Measurements from ENCODE around the gene EFCAB6. TPM values are rescaled to one million over a fixed set of nuclear protein-coding genes. Genes with fewer than 3 reads are reported as not detected.
A peak's percentile ranks its signal among the peaks of the same experiment; 100 is the strongest.

Gene EFCAB6
- total and polyA plus RNA-seq, 2 of the 13 experiments (the other 11 are each of a cell fraction or from before 2014, with no cell fraction given): not detected

- CTCF ChIA-PET (ENCODE audit: low intra/inter-chr PET ratio, low total read pairs): interaction anchor here (1.8 kb wide), 1 partner anchor 149 kb away, joined by 11 read pairs; no protein-coding TSS in a partner anchor
- DNase-seq (ENCODE audit: low spot score) (peak; percentile 22), FAIRE-seq (peak; percentile 12), ATAC-seq (peak; percentile 95)
- Histone ChIP-seq H3K36me3 (replicated peaks in 1 of 2; ENCODE audit: control insufficient read depth in 1 of 2, insufficient read depth in 2 of 2, low read length in 2 of 2) (no peaks in the 10 kb centered on the region), H2AFZ (ENCODE audit: low read length) (no peak overlapping the region), H3K4me3 (replicated peaks in 1 of 3; ENCODE audit: insufficient read depth in 1 of 3, low read depth in 2 of 3, low read length in 3 of 3) (no peak overlapping the region), H3K4me2 (ENCODE audit: low read depth, low read length) (no peak overlapping the region), H3K4me1 (ENCODE audit: insufficient read depth, low read length) (no peaks in the 10 kb centered on the region), H3K79me2 (ENCODE audit: insufficient read depth, low read length) (no peaks in the 10 kb centered on the region), H3K27ac (ENCODE audit: extremely low read length, insufficient read depth, low read length) (no peak overlapping the region), H4K20me1 (ENCODE audit: insufficient read depth, low read length) (no peaks in the 10 kb centered on the region), H3K9me3 (ENCODE audit: low read length) (no peaks in the 10 kb centered on the region), H3K9ac (ENCODE audit: insufficient read depth, low read depth, low read length) (no peak overlapping the region), H3K27me3 (ENCODE audit: control insufficient read depth in 1 of 2, insufficient read depth in 2 of 2, low read length in 2 of 2) (peaks cover 6 to 32% of the 10 kb centered on the region in 2 experiments; a peak in 2 of 5 replicates)
- peak; percentile 45 for TF ChIP-seq XRCC5 (optimal IDR thresholded peaks at IDR 0.05; ENCODE audit: low read length)
- no peak for TF ChIP-seq ZSCAN30 (CRISPR knock-in tag; IDR thresholded peaks at IDR 0.05)
- TF ChIP-seq CREBL2 (CRISPR knock-in tag; IDR thresholded peaks at IDR 0.05; ENCODE audit: borderline replicate concordance): no peak
- TF ChIP-seq ZNF180 (CRISPR knock-in tag; IDR thresholded peaks at IDR 0.05; ENCODE audit: borderline replicate concordance, low read depth): no peak
- TF ChIP-seq SMC3 (IDR thresholded peaks at IDR 0.05; ENCODE audit: low read length): peak; percentile 55; the same call in 1 of the 2 replicates
- peak; percentile 62 for TF ChIP-seq CTCF (CRISPR knock-in tag; IDR thresholded peaks at IDR 0.05)
- TF ChIP-seq STAG1 (CRISPR knock-in tag; IDR thresholded peaks at IDR 0.05): peak; percentile 50
- intact Hi-C loops (cut with micrococcal nuclease; ENCODE audit: unreplicated experiment) (loop anchor here (5.0 kb wide), 1 partner anchor 150 kb away; no protein-coding TSS in a partner anchor), in situ Hi-C loops (cut with HindIII; ENCODE audit: extremely low pct_ligation_motif_present, low pct_unique_long_range_greater_than_20kb) (no loop called here)
- POLR2A ChIA-PET: no interaction called here
- 30% methylated on average over 13 of the region's 14 CpGs for whole genome bisulfite sequencing (ENCODE audit: low lambda C conversion rate)
- no TSS peak for BruUV-seq (replicated peaks)
Measured at GRCh38 chr22:43537019-43537585, 275.0 kb downstream of the EFCAB6 start.

Data from HepG2 (cell line).